H54 (cell line): ENCODE results near the gene SLC25A46.
A peak's percentile ranks its signal among the peaks of the same experiment; 100 is the strongest.
"Not testable (repeated sequence)": the region's sequence is repeated elsewhere in the genome, so short reads cannot be mapped to it uniquely, and the experiment has no call there.

Experiments used
- DNase-seq: peaks from one replicate; pipeline ENCODE4 v3.0.0; 2011; ENCODE audit warnings: low spot score, mixed read lengths; ENCODE audit not compliant: insufficient read length
- FAIRE-seq: peaks from 3 replicates; lab custom pipeline; 2011; peaks lifted over from hg19 to GRCh38; lab: Jason Lieb, UNC
- POLR2A ChIP-seq: IDR thresholded peaks from 2 replicates; pipeline ENCODE4 v1.6.1; 2011; ENCODE audit warnings: low read depth, mild to moderate bottlenecking, low read length

Gene SLC25A46

DNA sequence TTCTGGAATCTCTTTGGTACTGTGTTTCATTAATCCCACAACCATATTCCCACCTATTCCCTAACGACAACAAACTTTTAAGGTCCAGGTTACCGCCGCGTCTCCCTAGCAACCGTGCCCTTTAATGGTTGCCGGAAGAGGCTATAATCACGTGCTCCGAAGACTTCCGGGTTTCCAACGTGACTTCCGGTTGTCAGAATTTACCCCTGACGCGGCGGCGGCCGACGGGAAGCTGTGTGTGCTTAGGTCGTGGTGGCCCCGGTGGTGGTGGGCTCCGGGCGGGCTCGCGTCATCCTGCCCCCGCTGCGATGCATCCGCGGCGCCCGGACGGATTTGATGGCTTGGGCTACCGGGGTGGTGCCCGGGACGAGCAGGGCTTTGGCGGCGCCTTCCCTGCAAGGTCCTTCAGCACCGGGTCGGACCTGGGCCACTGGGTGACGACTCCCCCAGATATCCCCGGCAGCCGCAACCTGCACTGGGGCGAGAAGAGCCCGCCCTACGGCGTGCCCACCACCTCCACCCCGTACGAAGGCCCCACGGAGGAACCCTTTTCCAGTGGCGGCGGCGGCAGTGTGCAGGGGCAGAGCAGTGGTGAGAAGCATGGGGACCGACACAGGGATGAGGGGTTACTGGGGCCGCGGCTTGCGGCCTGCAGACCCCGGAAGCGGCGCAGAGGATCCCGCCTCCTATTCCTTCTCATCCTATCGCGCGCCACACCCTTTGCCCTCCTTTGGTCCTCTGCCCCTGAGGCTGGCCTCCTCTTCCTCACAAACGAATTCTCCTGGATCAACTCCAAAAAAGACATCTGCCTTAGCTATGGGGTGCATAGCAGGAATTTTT is at the start of gene SLC25A46:
SLC25A46 (plus strand) TSS at position 196 of the 840 bp plus-strand sequence; CDS start at position 309, 113 bp downstream.
- FAIRE-seq (peak; percentile 93), DNase-seq (peak; percentile 47)
- TF ChIP-seq POLR2A: peak; percentile 83

- DNase-seq, FAIRE-seq: not testable (repeated sequence)
These were observed 48.2 kb upstream of the SLC25A46 start for GRCh38 chr5:110690587-110690986.

DNA sequence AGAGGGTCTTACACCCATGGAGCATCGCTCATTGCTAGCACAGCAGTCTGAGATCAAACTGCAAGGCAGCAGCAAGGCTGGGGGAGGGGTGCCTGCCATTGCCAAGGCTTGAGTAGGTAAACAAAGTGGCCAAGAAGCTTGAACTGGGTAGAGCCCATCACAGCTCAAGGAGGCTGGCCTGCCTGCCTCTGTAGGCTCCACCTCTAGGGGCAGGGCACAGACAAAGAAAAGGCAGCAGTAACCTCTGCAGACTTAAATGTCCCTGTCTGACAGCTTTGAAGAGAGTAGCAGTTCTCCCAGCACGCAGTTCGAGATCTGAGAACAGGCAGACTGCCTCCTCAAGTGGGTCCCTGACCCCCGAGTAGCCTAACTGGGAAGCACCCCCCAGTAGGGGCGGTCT is 46.1 kb upstream of the SLC25A46 start:
- DNase-seq, FAIRE-seq: not testable (repeated sequence)

DNA sequence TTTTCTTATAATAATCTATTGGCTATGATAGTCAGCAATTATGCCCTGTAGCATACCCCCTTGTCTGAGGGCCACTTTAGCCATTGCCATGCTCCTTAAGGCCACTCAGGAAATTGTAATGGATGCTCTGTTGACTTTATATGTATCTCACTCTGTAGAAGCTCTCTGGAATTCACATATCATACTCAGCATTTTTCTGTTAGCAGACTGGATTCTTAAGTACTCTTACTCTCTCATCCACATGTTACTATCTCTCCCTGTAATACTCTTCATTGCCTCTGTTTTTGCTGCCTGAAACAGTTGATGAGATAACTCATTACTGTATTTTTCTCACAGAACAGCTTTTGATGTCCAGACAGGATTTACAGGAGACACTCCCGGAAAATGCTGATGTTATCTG is 36.5 kb upstream of the SLC25A46 start:
- no peak for FAIRE-seq
- no peak for DNase-seq
- no peak for TF ChIP-seq POLR2A

DNA sequence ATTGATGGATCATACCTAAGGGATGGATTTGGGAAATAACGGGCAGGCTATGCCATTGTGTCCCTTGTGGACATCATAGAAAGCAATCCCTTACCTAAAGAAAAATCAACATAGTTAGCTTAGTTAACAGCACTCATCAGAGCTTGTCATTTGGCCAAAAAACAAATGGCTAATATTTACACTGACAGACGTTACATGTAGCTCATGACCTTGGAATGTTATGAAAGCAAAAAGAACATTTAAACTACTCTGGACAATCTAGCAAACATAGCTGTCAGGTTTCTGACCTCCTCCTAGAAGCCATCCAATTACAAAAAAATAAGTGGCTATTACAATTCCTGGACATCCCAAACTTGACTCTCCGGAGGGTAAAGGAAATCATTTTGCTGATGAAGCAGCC is 36.1 kb upstream of the SLC25A46 start:
- TF ChIP-seq POLR2A: no peak
- FAIRE-seq (no peak), DNase-seq (no peak)

DNA sequence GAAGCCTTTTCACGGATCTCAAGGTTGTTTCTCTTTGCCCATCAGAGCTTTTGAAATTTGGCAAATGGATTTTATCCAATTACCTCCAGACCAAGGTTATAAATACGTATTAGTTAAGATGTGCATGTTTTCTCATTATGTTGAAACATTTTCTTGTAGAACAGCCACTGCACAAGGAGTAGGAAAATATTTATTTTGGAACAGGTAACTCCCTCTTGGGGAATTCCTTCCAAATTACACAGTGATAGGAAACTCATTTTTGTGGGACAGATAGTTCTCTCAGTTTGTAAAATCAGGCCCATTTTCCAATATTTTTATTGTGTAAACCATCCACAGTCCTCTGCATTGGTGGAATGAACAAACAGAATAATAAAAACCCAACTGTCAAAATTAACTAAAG is 35.3 kb upstream of the SLC25A46 start:
- DNase-seq: no peak
- no peak for FAIRE-seq
- TF ChIP-seq POLR2A: no peak

DNA sequence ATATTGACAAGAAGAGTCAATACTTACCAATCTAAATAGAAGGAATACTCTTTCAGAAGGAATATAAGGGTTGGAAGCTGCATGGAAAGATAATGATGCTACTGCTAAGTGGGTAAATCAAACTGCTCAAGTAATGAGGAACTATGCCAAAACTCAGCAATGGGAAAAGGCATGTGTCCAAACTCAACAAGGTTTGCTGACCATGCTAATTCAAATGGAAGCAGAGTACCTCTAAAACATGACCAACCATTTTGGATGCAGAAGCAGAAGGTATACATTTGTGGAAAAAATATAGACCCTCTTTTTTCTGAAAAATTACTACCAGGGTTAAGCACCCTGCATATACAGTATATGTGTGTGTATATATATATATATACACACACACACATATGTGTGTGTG is 33.5 kb upstream of the SLC25A46 start:
- FAIRE-seq (no peak), DNase-seq (no peak)
- TF ChIP-seq POLR2A: no peak

GRCh38 chr5:110707260-110707844 is 31.5 kb upstream of the SLC25A46 start:
- TF ChIP-seq POLR2A: no peak
- no peak for FAIRE-seq
- DNase-seq: no peak

DNA sequence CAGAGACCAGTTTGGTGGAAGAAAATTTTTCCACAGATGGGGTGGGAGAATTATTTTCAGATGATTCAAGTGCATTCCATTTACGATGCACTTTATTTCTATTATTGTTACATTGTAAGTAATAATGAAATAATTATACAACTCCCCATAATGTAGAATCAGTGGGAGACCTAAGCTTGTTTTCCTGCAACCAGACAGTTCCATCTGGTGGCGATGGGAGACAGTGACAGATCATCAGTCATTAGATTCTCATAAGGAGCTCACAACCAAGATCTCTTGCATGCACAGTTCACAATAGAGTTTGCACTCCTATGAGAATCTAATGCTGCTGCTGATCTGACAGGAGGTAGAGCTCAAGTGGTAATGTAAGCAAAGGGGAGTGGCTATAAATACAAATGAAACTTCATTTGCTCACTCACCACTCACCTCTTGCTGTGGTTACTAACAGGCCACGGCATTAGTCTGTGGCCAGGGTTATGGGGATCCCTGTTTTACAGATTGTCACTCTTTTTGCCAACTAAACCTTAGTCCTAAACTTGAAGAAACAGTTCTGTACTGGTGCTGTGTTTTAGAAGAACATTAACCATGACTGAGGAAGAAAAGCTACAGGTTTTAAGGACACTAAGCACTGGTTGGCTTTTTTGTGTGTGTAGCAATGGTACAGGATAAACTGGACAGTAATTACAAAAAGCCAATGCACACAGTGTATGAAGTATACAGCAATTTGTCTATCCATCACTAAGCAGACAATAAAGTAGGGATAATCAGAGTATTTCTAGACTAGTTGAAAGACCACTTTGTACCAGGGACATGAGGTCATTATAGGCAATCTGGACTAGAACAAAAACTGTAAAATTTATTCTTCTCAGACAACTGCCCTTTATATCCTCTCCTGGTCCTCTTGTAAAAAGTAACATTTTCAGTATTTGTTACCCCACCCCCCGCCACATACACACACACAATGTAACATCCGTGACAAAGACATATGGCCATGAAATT is 22.3 kb upstream of the SLC25A46 start:
- DNase-seq (no peak), FAIRE-seq (no peak)
- TF ChIP-seq POLR2A: no peak

- no peak for TF ChIP-seq POLR2A
- FAIRE-seq (no peak), DNase-seq (no peak)
These were observed 20.5 kb upstream of the SLC25A46 start for GRCh38 chr5:110718311-110718710.

- FAIRE-seq: peak; percentile 84
These were observed 12.4 kb upstream of the SLC25A46 start, which contains the start of gene TMEM232 for GRCh38 chr5:110726249-110727024. Gene TMEM232 (minus strand): TSS chr5:110726671. CDS start chr5:110667352, 59,319 bp downstream.

GRCh38 chr5:110727025-110727314 is 11.8 kb upstream of the SLC25A46 start:
- TF ChIP-seq POLR2A: no peak
- DNase-seq: no peak
- FAIRE-seq: no peak

More at GRCh38 chr5:110726249-110727024, 12.4 kb upstream of the SLC25A46 start, which contains the start of gene TMEM232:
- TF ChIP-seq POLR2A: no peak
- peak; percentile 43 for DNase-seq

GRCh38 chr5:110731499-110731898 is 7.3 kb upstream of the SLC25A46 start:
- FAIRE-seq, DNase-seq: not testable (repeated sequence)
